ENCODE measurements around the gene PPP1R1A. TPM values are rescaled to one million over a fixed set of nuclear protein-coding genes. Genes with fewer than 3 reads are reported as not detected.

The PPP1R1A gene
- 23.3 TPM for polyA plus RNA-seq (2013, experiment 1 of 2)
- polyA plus RNA-seq (2013, experiment 2 of 2): 25.6 TPM

DNA sequence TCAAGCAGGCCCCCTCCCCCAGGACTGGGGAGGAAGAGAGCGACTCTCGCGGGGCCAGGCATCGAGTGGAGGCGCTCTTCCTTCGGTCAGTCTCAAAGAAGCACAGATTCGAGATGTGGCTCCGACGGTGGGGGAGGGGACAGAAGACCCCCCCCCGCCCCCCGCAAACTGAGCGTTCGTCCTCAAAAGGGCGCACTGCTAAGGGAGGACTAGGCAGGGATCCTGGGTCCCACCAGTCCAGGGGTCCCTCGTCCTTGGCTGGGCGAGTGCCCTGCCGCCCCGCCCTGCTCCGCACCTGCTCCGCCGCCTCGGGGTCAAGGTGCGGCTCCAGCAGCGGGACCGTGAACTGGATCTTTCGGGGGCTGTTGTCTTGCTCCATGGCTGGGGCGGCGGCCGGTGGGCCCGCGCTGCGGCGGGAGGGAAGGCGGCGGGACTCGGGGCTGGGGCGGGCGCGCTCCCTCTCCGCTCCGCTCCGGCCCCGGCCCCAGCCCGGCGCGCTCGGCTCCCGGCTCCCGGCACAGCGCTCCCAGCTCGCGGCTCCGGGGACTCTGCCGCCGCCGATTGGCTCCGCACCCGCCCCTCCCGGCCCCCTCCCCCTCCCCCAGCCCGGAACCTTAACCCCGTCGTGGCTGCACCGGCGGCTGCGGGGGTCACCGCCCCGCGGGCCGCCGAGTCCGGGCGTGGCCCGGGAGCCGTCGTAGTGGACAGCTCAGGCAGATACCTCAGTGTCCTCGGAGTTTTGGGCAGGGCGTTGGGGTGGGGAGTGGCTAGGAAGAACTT is at the start of gene PPP1R1A:
TSS of gene PPP1R1A (minus strand) at position 550 of the 780 bp plus-strand sequence. CDS start at position 379, 171 bp downstream.
- Histone ChIP-seq H3K27ac (replicated peaks; ENCODE audit: low read length) (no peak within 1 kb of the TSS), H3K14ac (ENCODE audit: low read length) (no peak within 1 kb of the TSS), H2BK12ac (ENCODE audit: low read length) (no peak within 1 kb of the TSS), H3K4ac (ENCODE audit: low read length) (no peak within 1 kb of the TSS), H2BK120ac (ENCODE audit: low read depth, low read length) (peak within 1 kb of the TSS; percentile 47), H3K23ac (ENCODE audit: low read depth, low read length, poor library complexity) (no peak within 1 kb of the TSS), H3K27me3 (ENCODE audit: control insufficient read depth in 3 of 3, insufficient read depth in 3 of 3, low read depth in 1 of 3, low read length in 3 of 3) (peaks cover 0 to 64% (median 11%) of the 10 kb centered on the region in 3 experiments), H2BK5ac (ENCODE audit: low read length) (no peak within 1 kb of the TSS), H3K4me1 (ENCODE audit: control insufficient read depth in 2 of 2, insufficient read depth in 1 of 2, low read depth in 1 of 2, low read length in 2 of 2) (peaks cover 0 to 21% of the 10 kb centered on the region in 2 donors), H4K91ac (ENCODE audit: low read depth, low read length, poor library complexity) (no peak within 1 kb of the TSS), H2BK15ac (ENCODE audit: low read length) (peak within 1 kb of the TSS; percentile 40), H4K8ac (ENCODE audit: low read depth, low read length) (no peak within 1 kb of the TSS), H3K9ac (ENCODE audit: low read depth, low read length, poor library complexity) (peak within 1 kb of the TSS; percentile 87), H2AK5ac (ENCODE audit: low read depth, low read length) (peak within 1 kb of the TSS; percentile 88), H3K9me3 (replicated peaks in 1 of 2; ENCODE audit: control insufficient read depth in 2 of 2, insufficient read depth in 1 of 2, low read depth in 1 of 2, low read length in 2 of 2) (no peaks in the 10 kb centered on the region), H2AFZ (ENCODE audit: low read length) (peak within 1 kb of the TSS; percentile 91), H3K36me3 (replicated peaks in 1 of 2; ENCODE audit: control insufficient read depth in 2 of 2, insufficient read depth in 2 of 2, low read length in 2 of 2) (no peaks in the 10 kb centered on the region), H3K79me1 (ENCODE audit: low read depth, low read length) (no peaks in the 10 kb centered on the region), H3K4me3 (ENCODE audit: low read length in 2 of 2) (peak within 1 kb of the TSS; percentile 27 to 93), H3K4me2 (ENCODE audit: insufficient read depth, low read length, poor library complexity, severe bottlenecking) (peak within 1 kb of the TSS; percentile 99), H3K18ac (ENCODE audit: low read length) (peak within 1 kb of the TSS; percentile 93)
- DNase-seq (ENCODE audit: low spot score): peak; percentile 31
- no CpG with 5 or more reads among the region's 77 CpGs for whole genome bisulfite sequencing, 2 donors (ENCODE audit: extremely low coverage in 2 of 2, insufficient read length in 2 of 2, insufficient replicate concordance in 1 of 2)

- Histone ChIP-seq H3K14ac (ENCODE audit: low read length) (no peak within 1 kb of the TSS), H2AFZ (ENCODE audit: low read length) (no peak within 1 kb of the TSS), H2BK15ac (ENCODE audit: low read length) (no peak within 1 kb of the TSS), H3K27ac (replicated peaks; ENCODE audit: low read length) (no peak within 1 kb of the TSS), H2AK5ac (ENCODE audit: low read depth, low read length) (no peak within 1 kb of the TSS), H3K27me3 (ENCODE audit: control insufficient read depth in 3 of 3, insufficient read depth in 3 of 3, low read depth in 1 of 3, low read length in 3 of 3) (no peaks in the 10 kb centered on the region), H3K36me3 (replicated peaks in 1 of 2; ENCODE audit: control insufficient read depth in 2 of 2, insufficient read depth in 2 of 2, low read length in 2 of 2) (no peaks in the 10 kb centered on the region), H3K18ac (ENCODE audit: low read length) (peak within 1 kb of the TSS; percentile 79), H3K23ac (ENCODE audit: low read depth, low read length, poor library complexity) (peak within 1 kb of the TSS; percentile 39), H4K8ac (ENCODE audit: low read depth, low read length) (no peak within 1 kb of the TSS), H3K9ac (ENCODE audit: low read depth, low read length, poor library complexity) (no peak within 1 kb of the TSS), H3K4me1 (ENCODE audit: control insufficient read depth in 2 of 2, insufficient read depth in 1 of 2, low read depth in 1 of 2, low read length in 2 of 2) (peaks cover 0 to 10% of the 10 kb centered on the region in 2 donors), H3K9me3 (replicated peaks in 1 of 2; ENCODE audit: control insufficient read depth in 2 of 2, insufficient read depth in 1 of 2, low read depth in 1 of 2, low read length in 2 of 2) (no peaks in the 10 kb centered on the region), H3K4ac (ENCODE audit: low read length) (no peak within 1 kb of the TSS), H2BK120ac (ENCODE audit: low read depth, low read length) (no peak within 1 kb of the TSS), H4K91ac (ENCODE audit: low read depth, low read length, poor library complexity) (peak within 1 kb of the TSS; percentile 44), H2BK5ac (ENCODE audit: low read length) (no peak within 1 kb of the TSS), H3K79me1 (ENCODE audit: low read depth, low read length) (no peaks in the 10 kb centered on the region), H3K4me2 (ENCODE audit: insufficient read depth, low read length, poor library complexity, severe bottlenecking) (no peak within 1 kb of the TSS), H2BK12ac (ENCODE audit: low read length) (no peak within 1 kb of the TSS), H3K4me3 (ENCODE audit: low read length in 2 of 2) (no peak within 1 kb of the TSS)
- DNase-seq (ENCODE audit: low spot score): no peak
- WGBS, 2 donors (ENCODE audit: extremely low coverage in 2 of 2, insufficient read length in 2 of 2, insufficient replicate concordance in 1 of 2): no CpG with 5 or more reads among the region's 2 CpGs
These were observed 46.3 kb upstream of the PPP1R1A start, which contains the start of gene LACRT for GRCh38 chr12:54634795-54635194. Gene LACRT, minus strand, starts transcription at chr12:54634895. Its CDS starts 54 bp downstream, at chr12:54634841.

DNA sequence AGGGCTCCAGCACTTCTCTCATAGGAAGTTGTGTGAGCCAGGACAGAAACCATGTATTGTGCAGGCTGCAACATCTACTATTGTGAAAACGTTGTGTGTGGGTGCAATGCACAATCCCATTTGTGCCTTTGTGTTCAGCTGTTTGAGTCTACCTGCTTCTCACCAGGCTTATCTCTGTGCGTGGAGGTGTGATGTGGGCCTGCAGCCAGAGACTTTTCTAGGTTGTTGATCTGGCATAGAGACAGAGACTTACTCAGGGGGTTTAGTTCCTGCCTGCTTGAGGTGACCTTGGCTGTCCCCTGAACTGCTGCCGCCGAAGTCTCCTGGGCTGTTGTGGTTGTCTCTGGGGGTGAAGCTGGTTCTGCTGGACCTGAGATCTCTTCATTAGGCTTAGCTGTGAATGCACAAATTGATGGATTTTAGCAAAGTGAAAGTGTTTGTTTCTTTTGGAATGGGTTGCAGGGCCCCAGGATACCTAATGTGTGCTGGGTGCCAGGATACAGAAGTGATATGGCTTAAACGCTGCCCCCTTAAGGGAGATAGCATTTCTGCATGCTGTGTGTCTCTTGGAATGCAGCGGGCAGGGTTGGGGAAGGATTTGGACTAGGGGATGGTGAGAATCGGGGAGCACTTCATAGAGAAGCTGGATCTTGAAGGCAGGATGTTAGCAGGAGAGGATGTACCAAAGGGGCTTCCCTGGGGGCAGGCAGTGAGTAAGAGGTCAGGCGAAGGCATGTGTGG is 43.7 kb upstream of the PPP1R1A start:
- no peak overlapping the region for H3K4ac ChIP-seq (ENCODE audit: low read length)
- H3K9ac ChIP-seq (ENCODE audit: low read depth, low read length, poor library complexity): no peak overlapping the region
- H3K79me1 ChIP-seq (ENCODE audit: low read depth, low read length): no peaks in the 10 kb centered on the region
- peaks cover 0 to 3% of the 10 kb centered on the region in 2 donors for H3K9me3 ChIP-seq (replicated peaks in 1 of 2; ENCODE audit: control insufficient read depth in 2 of 2, insufficient read depth in 1 of 2, low read depth in 1 of 2, low read length in 2 of 2)
- H2BK15ac ChIP-seq (ENCODE audit: low read length): no peak overlapping the region
- no peak for DNase-seq (ENCODE audit: low spot score)
- no peak overlapping the region for H2AK5ac ChIP-seq (ENCODE audit: low read depth, low read length)
- H3K18ac ChIP-seq (ENCODE audit: low read length): no peak overlapping the region
- H4K91ac ChIP-seq (ENCODE audit: low read depth, low read length, poor library complexity): no peak overlapping the region
- no peak overlapping the region for H3K14ac ChIP-seq (ENCODE audit: low read length)
- no peak overlapping the region for H3K4me3 ChIP-seq (ENCODE audit: low read length in 2 of 2)
- no peak overlapping the region for H3K23ac ChIP-seq (ENCODE audit: low read depth, low read length, poor library complexity)
- no peak overlapping the region for H4K8ac ChIP-seq (ENCODE audit: low read depth, low read length)
- no peak overlapping the region for H3K4me2 ChIP-seq (ENCODE audit: insufficient read depth, low read length, poor library complexity, severe bottlenecking)
- no peak overlapping the region for H2BK120ac ChIP-seq (ENCODE audit: low read depth, low read length)
- H2BK12ac ChIP-seq (ENCODE audit: low read length): no peak overlapping the region
- H3K4me1 ChIP-seq (ENCODE audit: control insufficient read depth in 2 of 2, insufficient read depth in 1 of 2, low read depth in 1 of 2, low read length in 2 of 2): peaks cover 0 to 10% of the 10 kb centered on the region in 2 donors
- no CpG with 5 or more reads among the region's 8 CpGs for WGBS, 2 donors (ENCODE audit: extremely low coverage in 2 of 2, insufficient read length in 2 of 2, insufficient replicate concordance in 1 of 2)
- no peaks in the 10 kb centered on the region for H3K27me3 ChIP-seq (ENCODE audit: control insufficient read depth in 3 of 3, insufficient read depth in 3 of 3, low read depth in 1 of 3, low read length in 3 of 3)
- H2BK5ac ChIP-seq (ENCODE audit: low read length): no peak overlapping the region
- H3K27ac ChIP-seq (replicated peaks; ENCODE audit: low read length): no peak overlapping the region
- H3K36me3 ChIP-seq (replicated peaks in 1 of 2; ENCODE audit: control insufficient read depth in 2 of 2, insufficient read depth in 2 of 2, low read length in 2 of 2): no peaks in the 10 kb centered on the region
- no peak overlapping the region for H2AFZ ChIP-seq (ENCODE audit: low read length)

DNA sequence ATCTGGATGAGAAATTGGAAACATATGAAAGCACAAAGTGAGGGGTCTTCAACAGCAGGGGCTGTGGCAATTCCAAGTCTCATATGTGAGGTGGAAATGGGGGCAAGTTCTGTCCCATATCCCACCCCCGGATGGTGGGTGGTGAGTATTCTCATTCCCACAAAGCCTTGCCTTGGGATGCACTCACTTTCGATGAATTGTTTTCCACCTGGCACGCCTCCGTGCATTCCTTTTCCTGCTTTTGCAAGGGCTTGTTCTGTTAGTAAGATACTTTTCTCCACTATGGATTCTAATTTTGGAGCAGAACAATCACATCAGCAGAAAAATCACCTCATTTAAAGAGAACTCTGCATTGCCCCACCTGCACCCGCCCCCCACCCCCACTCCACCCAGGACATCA is 43.1 kb upstream of the PPP1R1A start:
- H2BK15ac ChIP-seq (ENCODE audit: low read length): no peak overlapping the region
- no CpG with 5 or more reads among the region's 5 CpGs for WGBS, 2 donors (ENCODE audit: extremely low coverage in 2 of 2, insufficient read length in 2 of 2, insufficient replicate concordance in 1 of 2)
- no peak overlapping the region for H3K4me3 ChIP-seq (ENCODE audit: low read length in 2 of 2)
- no peak overlapping the region for H3K23ac ChIP-seq (ENCODE audit: low read depth, low read length, poor library complexity)
- no peak overlapping the region for H2AK5ac ChIP-seq (ENCODE audit: low read depth, low read length)
- no peak overlapping the region for H2BK120ac ChIP-seq (ENCODE audit: low read depth, low read length)
- H3K9me3 ChIP-seq (replicated peaks in 1 of 2; ENCODE audit: control insufficient read depth in 2 of 2, insufficient read depth in 1 of 2, low read depth in 1 of 2, low read length in 2 of 2): peaks cover 0 to 3% of the 10 kb centered on the region in 2 donors
- H3K14ac ChIP-seq (ENCODE audit: low read length): no peak overlapping the region
- no peak overlapping the region for H3K4me2 ChIP-seq (ENCODE audit: insufficient read depth, low read length, poor library complexity, severe bottlenecking)
- H2BK12ac ChIP-seq (ENCODE audit: low read length): no peak overlapping the region
- no peak overlapping the region for H2AFZ ChIP-seq (ENCODE audit: low read length)
- H3K18ac ChIP-seq (ENCODE audit: low read length): no peak overlapping the region
- no peaks in the 10 kb centered on the region for H3K36me3 ChIP-seq (replicated peaks in 1 of 2; ENCODE audit: control insufficient read depth in 2 of 2, insufficient read depth in 2 of 2, low read length in 2 of 2)
- H3K79me1 ChIP-seq (ENCODE audit: low read depth, low read length): no peaks in the 10 kb centered on the region
- H2BK5ac ChIP-seq (ENCODE audit: low read length): no peak overlapping the region
- H3K9ac ChIP-seq (ENCODE audit: low read depth, low read length, poor library complexity): no peak overlapping the region
- H3K27me3 ChIP-seq (ENCODE audit: control insufficient read depth in 3 of 3, insufficient read depth in 3 of 3, low read depth in 1 of 3, low read length in 3 of 3): no peaks in the 10 kb centered on the region
- no peak for DNase-seq (ENCODE audit: low spot score)
- no peak overlapping the region for H4K91ac ChIP-seq (ENCODE audit: low read depth, low read length, poor library complexity)
- no peak overlapping the region for H3K27ac ChIP-seq (replicated peaks; ENCODE audit: low read length)
- no peak overlapping the region for H4K8ac ChIP-seq (ENCODE audit: low read depth, low read length)
- peaks cover 0 to 10% of the 10 kb centered on the region in 2 donors for H3K4me1 ChIP-seq (ENCODE audit: control insufficient read depth in 2 of 2, insufficient read depth in 1 of 2, low read depth in 1 of 2, low read length in 2 of 2)
- H3K4ac ChIP-seq (ENCODE audit: low read length): no peak overlapping the region
